Measurements from ENCODE around the gene DNAH6.

The DNAH6 gene

DNA sequence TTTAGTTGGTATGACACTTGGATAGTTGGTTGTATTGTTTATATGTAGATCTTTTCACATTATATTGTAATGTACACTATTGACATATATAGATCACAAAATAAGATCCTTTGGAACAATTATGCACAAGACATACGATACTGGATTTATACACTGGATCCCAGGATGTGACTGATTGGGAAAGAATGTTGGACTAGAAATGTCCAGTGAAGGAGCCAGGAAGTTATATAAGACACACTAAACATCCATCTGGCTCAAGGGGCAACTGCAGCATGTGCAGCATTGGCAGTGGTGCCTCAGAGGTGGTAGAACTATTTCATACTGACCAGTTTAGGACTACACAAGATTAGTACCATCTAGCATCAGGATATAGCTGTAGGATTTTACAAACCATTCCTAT lies 259.7 kb downstream of the DNAH6 start:
- no peak for DNase-seq
- in situ Hi-C loops (cut with MboI; ENCODE audit: low pct_unique_long_range_greater_than_20kb, low sequenced_read_pairs), result no loop called here

- DNase-seq, result no peak
- in situ Hi-C loops (cut with MboI; ENCODE audit: low pct_unique_long_range_greater_than_20kb, low sequenced_read_pairs), result no loop called here
Observed at GRCh38 chr2:84778911-84779690, 262.8 kb downstream of the DNAH6 start.

DNA sequence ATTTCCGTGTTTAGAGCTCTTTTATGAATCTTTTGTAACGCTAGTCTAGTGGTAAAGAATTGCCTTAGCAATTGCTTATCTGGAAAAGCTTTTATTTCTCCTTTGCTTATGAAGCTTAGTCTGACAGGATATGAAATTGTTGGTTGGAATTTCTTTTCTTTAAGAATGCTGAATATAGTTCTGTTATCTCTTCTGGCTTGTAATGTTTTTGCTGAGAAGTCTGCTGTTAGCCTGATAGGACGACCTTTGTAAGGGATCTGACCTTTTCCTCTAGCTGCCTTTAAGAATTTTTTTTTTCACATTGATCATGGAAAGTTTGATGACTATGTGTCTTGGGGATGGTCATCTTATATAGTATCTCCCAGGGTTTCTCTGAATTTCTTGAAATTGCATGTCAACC lies 263.5 kb downstream of the DNAH6 start:
- in situ Hi-C loops (cut with MboI; ENCODE audit: low pct_unique_long_range_greater_than_20kb, low sequenced_read_pairs), result no loop called here
- no peak for DNase-seq

GRCh38 chr2:84781942-84782716 lies 265.8 kb downstream of the DNAH6 start:
- in situ Hi-C loops (cut with MboI; ENCODE audit: low pct_unique_long_range_greater_than_20kb, low sequenced_read_pairs), result no loop called here
- no peak for DNase-seq

- in situ Hi-C loops (cut with MboI; ENCODE audit: low pct_unique_long_range_greater_than_20kb, low sequenced_read_pairs), result no loop called here
- no peak for DNase-seq
Observed at GRCh38 chr2:84782717-84783442, 266.6 kb downstream of the DNAH6 start.

DNA sequence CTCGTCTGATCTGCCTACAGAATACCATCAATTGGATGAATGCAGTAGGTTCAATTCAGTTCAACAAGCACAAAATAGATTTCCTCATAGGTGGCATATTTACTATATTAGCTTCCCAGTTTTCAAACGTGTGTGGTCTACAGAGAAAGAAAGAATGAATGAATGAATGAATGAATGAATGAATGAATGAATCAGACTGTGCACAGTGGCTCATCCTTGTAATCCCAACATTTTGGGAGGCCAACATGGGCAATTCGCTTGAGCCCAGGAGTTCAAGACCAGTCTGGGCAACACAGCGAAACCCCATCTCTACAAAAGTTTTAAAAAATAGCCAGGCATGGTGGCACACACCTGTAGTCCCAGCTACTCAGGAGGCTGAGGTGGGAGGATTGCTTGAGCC lies 269.7 kb downstream of the DNAH6 start:
- DNase-seq, result no peak
- in situ Hi-C loops (cut with MboI; ENCODE audit: low pct_unique_long_range_greater_than_20kb, low sequenced_read_pairs), result no loop called here

GRCh38 chr2:84786601-84787000 lies 270.3 kb downstream of the DNAH6 start:
- no peak for DNase-seq
- in situ Hi-C loops (cut with MboI; ENCODE audit: low pct_unique_long_range_greater_than_20kb, low sequenced_read_pairs), result no loop called here

DNA sequence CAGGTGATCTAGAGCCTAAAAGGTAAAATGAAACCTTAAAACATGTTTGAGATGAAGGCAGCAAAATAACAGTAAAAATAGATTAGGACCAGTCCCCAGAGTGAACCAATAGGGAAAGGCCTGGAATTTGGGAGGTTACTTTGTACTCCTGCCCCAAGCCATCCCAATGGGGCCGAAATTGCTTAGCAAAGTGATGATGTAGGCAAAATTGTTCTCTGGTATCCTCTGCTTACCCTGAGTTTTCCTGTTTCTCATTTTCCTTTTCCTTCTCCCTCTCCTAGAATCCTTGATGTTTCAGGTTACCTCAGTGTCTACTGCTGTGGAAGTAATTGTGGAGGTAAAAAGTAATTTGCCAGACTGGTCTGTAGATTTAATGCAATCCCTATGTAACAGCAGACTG lies 271.7 kb downstream of the DNAH6 start:
- in situ Hi-C loops (cut with MboI; ENCODE audit: low pct_unique_long_range_greater_than_20kb, low sequenced_read_pairs), result no loop called here
- DNase-seq, result no peak

GRCh38 chr2:84788498-84788897 lies 272.2 kb downstream of the DNAH6 start:
- DNase-seq, result no peak
- in situ Hi-C loops (cut with MboI; ENCODE audit: low pct_unique_long_range_greater_than_20kb, low sequenced_read_pairs), result no loop called here

- in situ Hi-C loops (cut with MboI; ENCODE audit: low pct_unique_long_range_greater_than_20kb, low sequenced_read_pairs), result no loop called here
Observed at GRCh38 chr2:84792856-84793522, 276.7 kb downstream of the DNAH6 start.

DNA sequence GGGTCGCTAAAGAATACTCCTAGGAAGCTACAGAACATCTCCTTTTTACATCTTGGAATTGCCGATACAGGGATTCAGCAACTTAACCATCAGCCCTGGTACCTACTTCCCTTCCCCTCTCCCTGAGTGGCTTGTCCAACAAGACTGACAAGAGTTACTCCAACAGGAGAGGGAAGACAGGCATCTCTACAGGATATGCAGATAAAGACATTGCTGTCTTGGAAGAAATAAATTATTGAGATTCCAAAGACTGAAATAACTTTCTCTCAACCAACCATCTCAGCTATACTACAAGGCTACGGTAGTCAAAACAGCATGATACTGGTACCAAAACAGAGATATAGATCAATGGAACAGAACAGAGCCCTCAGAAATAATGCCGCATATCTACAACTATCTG lies 277.3 kb downstream of the DNAH6 start:
- in situ Hi-C loops (cut with MboI; ENCODE audit: low pct_unique_long_range_greater_than_20kb, low sequenced_read_pairs), result no loop called here

More at GRCh38 chr2:84792856-84793522, 276.7 kb downstream of the DNAH6 start:
- DNase-seq, result no peak

DNA sequence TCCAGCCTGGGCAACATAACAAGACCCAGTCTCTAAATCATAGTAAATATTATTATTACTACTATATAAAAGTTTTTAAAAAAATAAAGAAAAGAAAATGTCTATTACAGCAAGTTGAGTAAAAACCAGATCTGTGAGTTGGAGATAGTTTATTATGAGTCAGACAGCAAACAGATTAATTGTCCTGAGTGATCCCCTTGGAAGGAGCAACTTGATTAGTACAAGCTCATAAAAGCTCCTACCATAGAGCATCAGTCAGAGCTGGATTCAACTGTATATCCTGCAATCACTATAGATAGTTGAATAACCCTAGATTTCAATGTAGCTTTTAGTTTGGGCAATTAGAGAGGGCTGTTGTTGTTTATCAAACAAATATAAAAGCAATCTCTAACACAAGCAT lies 280.5 kb downstream of the DNAH6 start:
- no peak for DNase-seq

More for the DNA sequence above, 277.3 kb downstream of the DNAH6 start:
- no peak for DNase-seq

DNA sequence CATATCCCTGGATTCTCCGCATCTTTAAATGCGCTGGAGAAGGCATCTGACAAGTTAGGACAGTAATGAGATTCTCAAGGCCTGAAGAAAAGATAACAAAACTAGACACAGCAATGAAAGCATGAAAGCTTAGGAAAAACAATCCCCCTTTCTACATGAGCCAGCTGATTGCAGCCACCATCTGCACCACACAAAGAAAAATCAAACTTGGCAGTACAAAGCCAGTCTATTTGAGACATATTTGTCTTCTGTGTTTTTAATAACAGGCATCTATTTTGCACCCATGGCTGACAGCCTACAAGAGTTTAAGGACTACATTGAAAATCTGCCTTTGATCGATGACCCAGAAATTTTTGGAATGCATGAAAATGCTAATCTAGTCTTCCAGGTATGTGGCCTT lies 281.0 kb downstream of the DNAH6 start:
- in situ Hi-C loops (cut with MboI; ENCODE audit: low pct_unique_long_range_greater_than_20kb, low sequenced_read_pairs), result no loop called here
- no peak for DNase-seq

More for the DNA sequence above, 280.5 kb downstream of the DNAH6 start:
- in situ Hi-C loops (cut with MboI; ENCODE audit: low pct_unique_long_range_greater_than_20kb, low sequenced_read_pairs), result no loop called here

- in situ Hi-C loops (cut with MboI; ENCODE audit: low pct_unique_long_range_greater_than_20kb, low sequenced_read_pairs), result no loop called here
- no peak for DNase-seq
Observed at GRCh38 chr2:84799772-84800171, 283.5 kb downstream of the DNAH6 start.

DNA sequence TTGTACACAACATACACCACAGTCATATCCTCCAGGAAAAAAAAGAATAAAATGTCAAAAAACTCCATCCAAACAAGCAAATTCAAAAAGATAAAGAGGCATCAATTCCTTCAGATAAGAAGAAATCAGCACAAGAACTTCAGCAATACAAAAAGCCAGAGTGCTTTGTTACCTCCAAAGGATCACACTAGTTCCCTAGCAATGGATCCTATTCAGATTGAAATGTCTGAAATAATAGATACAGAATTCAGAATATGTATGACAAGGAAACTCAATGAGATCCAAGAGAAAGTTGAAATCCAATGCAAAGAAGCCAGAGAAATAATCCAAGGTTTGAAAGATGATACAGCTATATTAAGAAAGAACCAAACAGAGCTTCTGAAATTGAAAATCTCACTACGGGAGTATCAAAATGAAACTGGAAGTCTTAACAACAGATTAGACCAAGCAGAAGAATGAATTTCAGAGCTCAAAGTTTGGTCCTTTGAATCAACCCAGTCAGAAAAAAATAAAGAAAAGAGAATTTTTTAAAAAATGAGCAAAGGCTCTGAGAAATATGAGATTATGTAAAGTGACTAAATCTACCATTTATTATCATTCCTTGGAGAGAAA lies 284.0 kb downstream of the DNAH6 start:
- in situ Hi-C loops (cut with MboI; ENCODE audit: low pct_unique_long_range_greater_than_20kb, low sequenced_read_pairs), result no loop called here

DNA sequence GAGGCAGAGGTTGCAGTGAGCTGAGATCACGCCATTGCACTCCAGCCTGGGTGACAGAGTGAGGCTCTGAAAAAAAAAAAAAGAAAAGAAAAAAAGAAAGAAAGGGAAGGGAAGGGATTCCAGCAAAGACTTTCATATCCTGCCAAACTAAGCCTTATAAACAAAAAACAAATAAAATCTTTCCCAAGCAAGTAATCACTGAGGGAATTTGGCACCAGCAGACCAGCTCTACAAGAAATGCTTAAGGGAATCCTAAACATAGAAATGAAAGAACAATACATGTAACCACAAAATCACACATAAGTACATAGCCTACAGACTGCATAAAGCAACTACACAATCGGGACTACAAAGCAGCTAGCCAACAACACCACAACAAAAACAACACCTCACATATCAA lies 285.5 kb downstream of the DNAH6 start:
- DNase-seq, result no peak
- in situ Hi-C loops (cut with MboI; ENCODE audit: low pct_unique_long_range_greater_than_20kb, low sequenced_read_pairs), result no loop called here

More for the DNA sequence above, 284.0 kb downstream of the DNAH6 start:
- no peak for DNase-seq

- in situ Hi-C loops (cut with MboI; ENCODE audit: low pct_unique_long_range_greater_than_20kb, low sequenced_read_pairs), result no loop called here
- DNase-seq, result no peak
Observed at GRCh38 chr2:84805250-84805958, 289.1 kb downstream of the DNAH6 start.

GRCh38 chr2:84807063-84807485 lies 290.8 kb downstream of the DNAH6 start:
- in situ Hi-C loops (cut with MboI; ENCODE audit: low pct_unique_long_range_greater_than_20kb, low sequenced_read_pairs), result no loop called here
- DNase-seq, result peak; percentile 10

Data from KBM-7 (cell line).